Gastrocnemius medialis (tissue), 4 donors: ENCODE results near the gene GAL3ST3.

Source experiments
- CTCF ChIP-seq, 5 experiments: fragments of 450-650 bp in 3 of 5; fragments of 200-600 bp in 2 of 5; sonication (generic) in 2 of 5; IDR thresholded peaks in 4 of 5; conservative IDR thresholded peaks in 1 of 5; 1 replicate in 4 of 5; 2 replicates in 1 of 5; pipeline ENCODE4 v1.5.1; 2016 to 2019; ENCODE audit warnings: antibody characterized with exemption in 5 of 5, mild to moderate bottlenecking in 3 of 5, moderate library complexity in 3 of 5
- POLR2A ChIP-seq, 2 donors: fragments of 450-650 bp; IDR thresholded peaks; one replicate each; pipeline ENCODE4 v1.6.1; 2017; ENCODE audit warnings: antibody characterized with exemption in 2 of 2, mild to moderate bottlenecking in 2 of 2, moderate library complexity in 2 of 2

- TF ChIP-seq CTCF (IDR thresholded peaks at IDR 0.05 in 4 of 5, conservative IDR thresholded peaks at IDR 0.05 in 1 of 5) (no peak), POLR2A (IDR thresholded peaks at IDR 0.05) (no peak)
Observed at GRCh38 chr11:66026017-66026529, 22.9 kb downstream of the GAL3ST3 start, which contains the start of gene CATSPER1.
